Astrocyte (in vitro differentiated cells and primary cell): Measurements from ENCODE around the gene IRGQ.

ENCODE experiments used
- CTCF ChIP-seq: IDR thresholded peaks from 2 replicates; pipeline ENCODE4 v1.5.1; 2011; ENCODE audit warnings: low read depth, mild to moderate bottlenecking, inconsistent platforms, low read length, moderate library complexity; ENCODE audit not compliant: insufficient read depth
- EZH2 ChIP-seq: IDR thresholded peaks from 2 replicates; pipeline ENCODE4 v1.6.1; 2012; ENCODE audit warnings: mild to moderate bottlenecking, low read length, inconsistent platforms; ENCODE audit not compliant: insufficient read depth

- TF ChIP-seq CTCF (no peak), EZH2 (no peak)
Observed at GRCh38 chr19:43642531-43642930, 46.6 kb upstream of the IRGQ start.
